Measurements from ENCODE around the gene SIRT6.

- TF ChIP-seq POLR2A (IDR thresholded peaks at IDR 0.05; ENCODE audit: low read depth) (no peak), POLR2AphosphoS5 (IDR thresholded peaks at IDR 0.05) (no peak), EP300 (IDR thresholded peaks at IDR 0.05) (no peak)
- TF ChIP-seq, protein P1, sequence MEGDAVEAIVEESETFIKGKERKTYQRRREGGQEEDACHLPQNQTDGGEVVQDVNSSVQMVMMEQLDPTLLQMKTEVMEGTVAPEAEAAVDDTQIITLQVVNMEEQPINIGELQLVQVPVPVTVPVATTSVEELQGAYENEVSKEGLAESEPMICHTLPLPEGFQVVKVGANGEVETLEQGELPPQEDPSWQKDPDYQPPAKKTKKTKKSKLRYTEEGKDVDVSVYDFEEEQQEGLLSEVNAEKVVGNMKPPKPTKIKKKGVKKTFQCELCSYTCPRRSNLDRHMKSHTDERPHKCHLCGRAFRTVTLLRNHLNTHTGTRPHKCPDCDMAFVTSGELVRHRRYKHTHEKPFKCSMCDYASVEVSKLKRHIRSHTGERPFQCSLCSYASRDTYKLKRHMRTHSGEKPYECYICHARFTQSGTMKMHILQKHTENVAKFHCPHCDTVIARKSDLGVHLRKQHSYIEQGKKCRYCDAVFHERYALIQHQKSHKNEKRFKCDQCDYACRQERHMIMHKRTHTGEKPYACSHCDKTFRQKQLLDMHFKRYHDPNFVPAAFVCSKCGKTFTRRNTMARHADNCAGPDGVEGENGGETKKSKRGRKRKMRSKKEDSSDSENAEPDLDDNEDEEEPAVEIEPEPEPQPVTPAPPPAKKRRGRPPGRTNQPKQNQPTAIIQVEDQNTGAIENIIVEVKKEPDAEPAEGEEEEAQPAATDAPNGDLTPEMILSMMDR (IDR thresholded peaks at IDR 0.05), result no peak
These were observed 26.2 kb upstream of the SIRT6 start for GRCh38 chr19:4208385-4209094.

Measured in esophagus muscularis mucosa (tissue), 4 donors.